NCI-H2196 (cell line): Measurements from ENCODE around the gene DOCK7.
"Not testable (repeated sequence)": the region's sequence is repeated elsewhere in the genome, so short reads cannot be mapped to it uniquely, and the experiment has no call there.

Experiments used
- DNase-seq: peaks from one replicate; lab custom pipeline; 2025; ENCODE audit not compliant: unreplicated experiment; lab: John Stamatoyannopoulos, UW

DOCK7 gene

DNA sequence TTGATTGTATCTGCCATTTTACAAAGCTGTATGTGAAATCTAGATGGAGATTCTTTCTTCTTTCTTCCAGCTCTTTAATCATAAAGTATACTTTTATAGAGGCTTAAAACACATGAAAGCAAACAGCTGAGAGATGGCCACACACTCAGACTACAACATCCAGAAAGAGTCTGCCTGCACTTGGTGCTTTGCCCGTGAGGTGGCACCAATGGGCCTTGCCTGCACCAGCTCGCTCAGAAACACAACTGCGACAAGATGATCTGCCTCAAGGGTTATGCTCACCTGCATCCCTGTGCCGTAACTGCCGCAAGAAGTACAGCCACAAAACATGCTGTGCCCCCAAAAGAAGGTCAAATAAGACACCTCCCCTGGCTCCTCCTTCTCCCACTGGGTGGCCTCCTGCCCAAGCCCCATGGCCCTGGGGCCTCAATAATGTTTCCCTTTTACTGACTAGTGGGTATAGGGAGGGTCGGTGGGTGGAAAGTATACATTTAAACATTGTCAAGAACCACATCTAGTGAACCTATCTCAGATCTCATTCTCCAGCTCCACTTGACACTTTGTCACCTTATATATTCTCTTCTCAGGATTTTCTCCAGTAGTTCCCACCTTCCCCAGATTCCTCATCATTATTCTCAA, 157.6 kb downstream of the DOCK7 start:
- no peak for DNase-seq

DNA sequence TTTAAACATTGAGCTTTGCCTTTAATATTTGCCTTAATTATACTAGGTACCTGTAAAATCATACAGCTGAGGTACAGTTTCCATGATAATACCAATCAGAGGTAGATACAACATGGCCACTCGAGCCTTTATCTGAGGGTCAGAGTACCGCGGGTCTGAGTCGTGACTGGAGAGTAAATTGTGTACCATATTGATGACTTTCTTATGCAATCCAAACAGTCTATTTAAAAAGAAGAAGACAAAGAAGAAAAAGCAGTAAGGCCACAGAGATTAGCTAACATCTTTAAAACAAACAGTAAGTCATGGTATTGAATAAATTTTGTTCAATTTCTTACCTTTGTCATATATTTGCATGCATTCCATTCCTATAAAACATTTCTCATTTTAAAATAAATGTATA, 159.0 kb downstream of the DOCK7 start:
- DNase-seq: no peak

DNA sequence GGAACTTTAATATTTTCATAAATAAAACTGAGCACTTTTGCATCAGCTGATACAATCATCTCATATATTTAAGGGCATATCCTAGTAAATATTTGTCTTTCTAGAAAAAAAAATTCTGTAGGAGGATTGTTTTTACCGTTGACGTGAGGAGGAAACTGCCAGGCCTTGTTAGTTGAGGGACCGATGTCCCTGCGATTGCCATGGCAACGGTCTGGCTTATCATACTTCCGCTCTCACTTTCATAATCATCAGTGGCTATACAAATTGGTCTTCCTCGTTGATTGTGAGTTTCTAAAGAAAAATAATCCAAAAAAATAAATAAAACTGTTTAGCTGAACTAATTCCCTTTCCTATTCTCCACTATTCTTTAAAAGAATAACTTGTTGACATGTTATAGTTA, 160.2 kb downstream of the DOCK7 start:
- no peak for DNase-seq

DNA sequence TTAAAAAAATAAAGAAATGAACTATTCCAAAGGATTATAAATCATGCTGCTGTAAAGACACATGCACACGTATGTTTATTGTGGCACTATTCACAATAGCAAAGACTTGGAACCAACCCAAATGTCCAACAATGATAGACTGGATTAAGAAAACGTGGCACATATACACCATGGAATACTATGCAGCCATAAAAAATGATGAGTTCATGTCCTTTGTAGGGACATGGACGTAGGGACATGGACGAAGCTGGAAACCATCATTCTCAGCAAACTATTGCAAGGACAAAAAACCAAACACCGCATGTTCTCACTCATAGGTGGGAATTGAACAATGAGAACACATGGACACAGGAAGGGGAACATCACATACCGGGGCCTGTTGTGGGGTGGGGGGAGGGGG, 160.8 kb downstream of the DOCK7 start:
- DNase-seq: not testable (repeated sequence)

DNA sequence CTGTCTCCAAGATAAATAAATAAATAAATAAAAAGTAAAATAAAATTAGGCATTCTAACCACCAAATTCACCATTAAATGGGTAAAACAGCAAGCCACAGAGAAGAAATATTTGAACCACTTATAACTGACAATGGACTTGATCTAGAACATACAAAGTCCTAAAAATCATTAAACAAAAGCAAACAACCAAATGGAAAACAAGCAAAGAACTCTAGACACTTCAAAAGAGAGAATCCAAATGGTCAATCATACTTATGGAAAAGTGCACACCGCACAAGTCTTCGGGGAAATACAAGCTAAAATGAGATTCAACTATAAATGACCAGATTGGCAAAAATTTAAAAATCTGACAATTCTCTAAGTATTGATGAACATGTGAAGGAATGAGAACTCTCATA, 164.3 kb downstream of the DOCK7 start:
- DNase-seq: no peak

DNA sequence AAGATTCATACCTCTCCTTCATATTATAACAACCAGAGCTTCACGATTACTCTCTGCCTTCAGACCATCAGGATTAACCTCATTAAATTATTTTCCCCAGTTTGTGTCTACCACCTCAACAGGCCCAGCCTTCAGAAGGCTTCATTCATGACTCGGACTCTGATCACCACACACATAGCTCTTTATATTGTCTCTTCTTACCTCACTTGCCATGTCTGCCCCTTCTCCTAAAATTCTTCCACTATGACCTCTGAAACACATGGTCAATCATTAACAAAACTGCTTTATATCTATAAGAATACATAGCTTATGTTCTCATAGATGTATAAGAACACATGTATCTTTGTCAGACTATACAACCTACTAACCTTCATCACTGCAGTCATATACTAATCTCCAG, 171.6 kb downstream of the DOCK7 start:
- no peak for DNase-seq

DNA sequence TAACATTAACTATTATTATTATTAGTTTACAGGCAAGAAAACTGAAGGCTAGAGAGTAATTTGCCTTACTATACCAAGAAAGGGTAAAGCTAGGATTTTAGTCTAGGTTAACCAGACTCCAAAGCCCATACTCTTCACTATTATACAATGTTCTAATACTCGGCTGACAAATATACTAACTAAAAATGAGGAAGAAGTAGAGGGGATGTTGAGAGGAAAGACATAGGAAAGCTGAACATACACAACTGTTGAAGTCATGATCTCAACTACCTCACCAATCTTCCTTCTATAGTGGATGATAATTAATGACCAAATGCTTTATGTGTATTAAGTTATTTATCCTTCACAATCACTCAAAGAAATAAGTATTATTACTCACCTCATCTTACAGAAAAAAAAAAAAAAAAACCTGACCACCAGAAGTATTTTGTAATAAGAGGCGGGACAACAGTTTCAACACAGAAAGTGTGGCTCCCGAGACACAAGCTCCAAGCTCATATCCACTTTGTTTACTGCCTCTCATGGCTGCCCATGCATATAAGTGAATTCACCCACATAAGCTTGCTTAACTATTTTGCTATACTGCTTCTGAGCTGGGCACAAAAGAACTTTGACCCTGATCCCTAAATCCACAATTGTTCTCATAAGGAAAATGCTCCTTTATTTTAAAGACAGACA, 173.3 kb downstream of the DOCK7 start:
- DNase-seq: no peak

DNA sequence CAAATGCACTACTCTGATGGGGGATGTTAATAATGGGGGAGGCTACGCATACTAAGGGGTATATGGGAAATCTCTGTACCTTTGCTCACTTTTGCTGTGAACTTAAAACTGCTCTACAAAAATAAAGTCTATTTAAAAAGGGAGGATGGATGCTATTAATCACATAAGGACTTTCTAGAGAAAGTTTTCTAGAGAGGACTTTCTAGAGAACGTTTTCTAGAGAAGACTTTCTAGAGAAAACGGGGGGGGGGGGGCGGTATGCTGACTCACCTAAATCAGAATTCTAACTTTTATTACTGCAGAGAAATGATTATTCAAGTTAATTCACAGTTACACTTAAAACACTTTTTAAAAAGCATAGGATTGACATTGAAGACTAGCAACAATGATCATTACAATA, 175.2 kb downstream of the DOCK7 start:
- DNase-seq: no peak

DNA sequence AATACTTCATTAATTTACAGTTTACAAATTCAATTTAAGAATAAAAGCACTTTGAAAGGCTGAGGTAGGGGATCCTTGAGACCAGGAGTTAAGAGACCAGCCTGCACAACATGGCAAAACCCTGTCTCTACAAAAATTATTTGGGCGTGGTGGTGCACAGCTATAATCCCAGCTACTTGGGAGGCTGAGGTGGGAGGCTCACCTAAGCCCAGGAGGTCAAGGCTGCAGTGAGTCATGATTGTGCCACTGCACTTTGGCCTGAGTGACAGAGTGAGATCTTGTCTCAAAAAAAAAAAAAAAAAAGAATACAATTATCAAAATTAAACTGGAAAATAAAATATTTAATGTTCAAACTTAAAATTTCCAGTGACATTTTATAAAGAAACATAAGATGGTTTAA, 179.2 kb downstream of the DOCK7 start:
- DNase-seq: no peak

DNA sequence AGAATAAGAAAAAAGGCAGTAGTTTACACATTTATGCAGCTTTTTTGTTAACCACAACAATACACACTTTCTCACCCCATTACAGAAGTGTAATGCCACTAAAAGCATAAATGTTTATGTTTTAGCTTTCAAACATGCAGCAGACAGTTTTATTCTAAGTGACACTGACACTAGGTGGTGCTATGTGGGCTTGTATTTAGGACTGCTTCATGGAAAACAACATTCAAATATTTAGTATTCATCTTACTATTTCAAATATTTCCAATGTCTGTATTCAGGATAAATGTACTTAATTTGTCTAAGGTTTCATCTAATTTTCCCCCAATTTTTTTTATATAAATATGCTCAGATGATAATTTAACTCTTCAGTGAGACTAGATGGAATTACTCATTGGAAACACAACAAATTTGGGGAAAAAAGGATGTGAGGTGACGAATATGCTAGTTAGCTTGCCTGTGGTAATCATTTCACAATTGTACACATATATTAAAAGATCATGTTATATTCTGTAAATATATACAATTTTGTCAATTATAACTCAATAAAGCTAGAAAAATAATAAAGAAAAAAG, 179.9 kb downstream of the DOCK7 start:
- peak; percentile 39 for DNase-seq

DNA sequence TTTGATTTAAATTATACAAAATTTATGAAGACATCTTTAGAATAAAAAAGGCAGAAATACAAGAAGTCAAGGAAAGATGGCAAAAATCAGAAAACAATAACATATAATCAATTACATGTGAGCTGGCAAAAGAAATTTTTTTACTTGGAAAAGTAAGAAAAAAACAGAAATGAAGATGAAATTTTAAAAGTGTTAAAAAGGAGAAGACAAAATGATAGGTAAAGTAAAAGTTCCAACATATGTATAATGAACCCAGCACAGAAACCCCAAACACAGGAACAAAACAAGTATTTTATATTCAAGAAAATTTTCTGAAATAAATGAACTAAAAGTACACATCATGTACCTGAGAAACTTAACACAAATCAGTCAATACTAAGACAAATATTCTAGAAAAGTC, 188.0 kb downstream of the DOCK7 start:
- DNase-seq: no peak

DNA sequence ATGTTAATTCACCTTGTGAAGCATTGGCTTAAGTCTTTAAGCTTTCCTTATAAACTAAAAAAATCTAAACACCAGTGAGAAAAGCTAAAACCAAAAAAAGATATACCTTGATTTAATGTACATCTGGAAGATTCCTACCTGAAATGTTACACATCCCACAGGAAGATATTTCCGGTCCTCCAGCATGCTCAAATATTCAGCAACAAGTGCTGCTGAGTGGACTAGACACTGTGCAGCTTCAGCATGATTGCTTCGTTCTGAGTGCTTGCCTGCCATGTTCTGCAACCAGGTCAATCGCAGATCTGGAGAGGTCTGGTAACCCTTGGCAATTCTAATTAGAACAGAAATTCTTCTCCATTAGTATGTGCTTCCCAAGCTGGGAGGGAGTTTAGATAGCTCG, 194.0 kb downstream of the DOCK7 start:
- DNase-seq: no peak

DNA sequence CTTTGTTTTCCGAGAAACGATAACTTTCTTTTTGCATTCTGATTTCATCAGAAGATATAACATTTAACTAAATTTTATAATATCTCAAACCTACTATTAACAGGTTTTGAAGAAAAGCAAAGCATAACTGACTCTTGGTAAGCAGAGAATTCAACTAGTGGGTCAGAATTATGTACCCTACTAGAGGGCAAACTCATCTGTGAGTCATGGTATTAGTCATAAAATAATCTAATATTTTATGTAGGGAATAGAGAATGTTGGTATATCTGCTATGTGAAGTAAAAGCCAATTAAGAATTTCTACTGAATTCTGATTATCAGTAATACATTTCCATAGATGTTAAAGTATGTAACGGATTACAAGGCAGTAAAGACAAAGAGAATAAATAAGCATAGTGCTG, 194.5 kb downstream of the DOCK7 start:
- no peak for DNase-seq

DNA sequence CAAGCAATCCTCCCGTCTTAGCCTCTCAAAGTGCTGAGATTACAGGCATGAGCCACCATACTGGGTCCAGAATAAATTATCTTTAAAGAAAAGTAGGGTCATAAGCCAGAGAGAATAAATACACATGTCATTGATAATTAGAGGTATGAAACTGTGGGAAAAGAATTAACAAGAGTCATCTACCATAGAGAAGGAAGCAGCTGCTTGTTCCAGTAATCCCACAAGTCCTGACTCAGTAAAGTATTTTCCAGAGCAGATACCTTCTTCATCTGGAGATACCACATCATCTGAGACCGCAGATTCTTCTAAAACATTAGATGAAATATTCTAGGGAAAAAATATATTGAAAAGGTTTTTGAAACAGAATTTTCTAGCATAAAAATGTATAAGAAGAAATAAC, 195.7 kb downstream of the DOCK7 start:
- no peak for DNase-seq

DNA sequence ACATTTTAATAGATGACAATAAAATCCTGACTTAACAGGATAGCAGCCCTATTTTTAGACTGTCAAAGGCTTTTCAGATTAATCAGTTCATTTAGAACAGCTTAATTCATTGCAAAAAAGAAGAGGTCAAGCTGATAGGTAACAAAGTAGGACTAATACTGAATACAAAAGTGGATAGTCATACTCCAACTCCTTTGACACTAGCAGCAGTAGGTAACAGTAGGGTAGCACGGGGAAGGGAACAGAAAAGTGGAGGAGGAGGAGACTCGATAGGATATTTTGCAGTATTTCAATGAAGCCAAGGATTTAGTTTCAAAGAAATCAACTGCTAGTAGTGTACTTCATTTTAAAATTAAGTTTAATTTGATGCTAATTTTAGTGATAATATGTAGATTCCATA, 200.2 kb downstream of the DOCK7 start:
- no peak for DNase-seq

DNA sequence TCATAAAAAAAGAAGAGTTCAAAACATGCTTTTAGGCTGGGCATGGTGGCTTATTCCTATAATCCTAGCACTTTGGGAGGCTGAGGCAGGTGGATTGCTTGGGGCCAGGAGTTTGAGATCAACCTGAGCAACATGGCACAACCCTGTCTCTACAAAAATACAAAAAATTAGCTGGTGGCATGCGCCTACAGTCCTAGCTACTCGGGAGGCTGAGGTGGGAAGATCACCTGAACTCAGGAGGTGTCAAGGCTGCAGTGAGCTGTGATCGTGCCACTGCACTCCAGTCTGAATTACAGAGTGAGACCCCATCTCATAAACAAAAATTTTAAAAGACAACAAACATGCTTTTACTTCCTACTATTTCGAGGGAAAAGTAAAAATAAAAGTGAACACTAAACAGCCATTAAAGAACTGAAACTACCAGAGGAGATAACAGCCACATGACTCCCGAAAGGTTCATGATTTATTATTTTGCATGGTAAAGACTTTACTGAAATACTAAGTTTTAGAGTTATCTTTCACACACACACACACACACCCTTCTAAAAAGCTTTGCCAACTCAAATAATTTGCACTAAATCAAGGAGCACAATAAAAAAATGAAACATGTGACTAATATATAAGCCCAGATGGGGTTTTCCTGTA, 203.2 kb downstream of the DOCK7 start:
- no peak for DNase-seq

DNA sequence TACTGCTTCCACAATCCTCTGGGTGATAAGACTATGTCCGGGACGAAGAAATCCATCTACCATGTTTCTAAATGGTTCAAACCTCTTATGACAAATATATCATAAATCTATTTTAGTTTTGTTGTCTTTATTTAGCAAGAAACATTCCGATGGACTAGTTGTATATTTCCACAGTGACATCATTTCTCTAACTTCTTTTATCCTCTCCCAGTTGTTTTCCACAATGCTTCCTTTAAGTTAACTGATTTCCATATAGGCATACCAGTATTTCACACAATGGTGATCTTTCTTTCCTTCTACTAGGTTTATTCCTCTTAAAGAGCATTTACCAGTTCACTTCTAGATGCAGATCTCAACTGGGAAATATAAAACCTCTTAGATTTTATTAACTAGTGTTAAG, 206.5 kb downstream of the DOCK7 start:
- no peak for DNase-seq

DNA sequence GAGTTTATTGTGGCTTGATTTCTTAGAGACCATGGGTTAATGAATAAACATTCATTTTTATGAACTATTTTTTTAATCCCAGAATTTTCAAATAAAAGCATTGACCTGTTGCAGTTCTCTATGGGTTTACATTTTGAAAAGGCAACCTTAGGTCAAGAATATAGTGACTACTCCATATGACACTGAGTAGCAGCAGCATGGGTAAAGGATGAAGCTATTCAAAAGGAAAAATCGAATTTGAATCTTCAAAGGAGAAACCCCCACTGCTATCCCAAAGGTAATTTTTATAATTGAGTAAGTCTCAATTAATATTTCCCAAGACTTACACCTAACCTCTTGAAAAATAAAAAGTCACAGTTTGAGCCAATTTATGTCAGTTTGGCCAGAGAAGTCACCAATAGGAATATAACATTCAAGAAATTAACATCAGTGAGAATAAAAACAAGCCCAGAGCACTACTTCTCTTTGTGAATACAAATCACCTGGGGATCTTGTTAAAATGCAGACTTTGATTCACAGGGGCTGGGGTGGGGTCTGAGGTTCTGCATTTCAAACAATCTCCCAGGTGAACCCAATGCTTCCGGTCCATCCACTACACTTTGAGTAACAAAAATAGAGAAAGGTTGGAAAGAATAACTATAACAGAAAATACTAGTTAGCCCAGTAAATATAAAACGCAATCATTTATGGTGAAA, 211.5 kb downstream of the DOCK7 start:
- no peak for DNase-seq

DNA sequence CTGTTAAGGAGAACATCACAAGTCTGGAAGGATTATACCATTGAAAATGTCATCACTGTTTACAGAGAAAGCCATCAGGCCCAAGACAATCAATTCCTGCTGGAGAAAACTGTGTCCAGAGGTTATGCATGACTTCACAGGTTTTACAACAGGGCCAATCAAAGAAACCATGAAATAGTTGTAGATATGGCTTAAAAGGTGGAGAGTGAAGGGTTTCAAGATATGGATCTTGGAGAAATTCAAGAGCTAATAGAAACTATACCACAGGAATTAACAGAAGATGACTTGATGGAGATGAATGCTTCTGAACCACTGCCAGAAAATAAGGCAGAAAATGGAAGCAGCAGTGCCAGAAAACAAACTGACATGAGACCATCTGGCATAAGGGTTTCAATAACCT, 221.1 kb downstream of the DOCK7 start:
- no peak for DNase-seq

DNA sequence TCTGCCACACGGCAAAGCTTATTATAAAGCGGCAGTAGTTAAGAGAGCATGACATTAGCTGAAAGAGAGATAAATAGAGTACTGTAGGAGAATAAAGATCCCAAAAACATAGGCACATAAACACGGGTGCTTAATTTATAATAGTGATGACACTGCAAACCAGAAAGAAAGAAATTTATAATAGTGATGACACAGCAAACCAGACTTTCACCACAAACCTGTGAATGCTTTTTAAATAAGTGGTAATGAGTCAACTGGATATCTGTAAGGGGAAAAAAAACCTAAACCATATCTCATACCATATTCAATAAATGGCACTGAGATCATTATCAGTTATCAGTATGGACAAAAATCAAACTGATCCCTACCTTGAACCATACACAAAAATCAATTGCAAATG, 225.8 kb downstream of the DOCK7 start:
- no peak for DNase-seq

DNA sequence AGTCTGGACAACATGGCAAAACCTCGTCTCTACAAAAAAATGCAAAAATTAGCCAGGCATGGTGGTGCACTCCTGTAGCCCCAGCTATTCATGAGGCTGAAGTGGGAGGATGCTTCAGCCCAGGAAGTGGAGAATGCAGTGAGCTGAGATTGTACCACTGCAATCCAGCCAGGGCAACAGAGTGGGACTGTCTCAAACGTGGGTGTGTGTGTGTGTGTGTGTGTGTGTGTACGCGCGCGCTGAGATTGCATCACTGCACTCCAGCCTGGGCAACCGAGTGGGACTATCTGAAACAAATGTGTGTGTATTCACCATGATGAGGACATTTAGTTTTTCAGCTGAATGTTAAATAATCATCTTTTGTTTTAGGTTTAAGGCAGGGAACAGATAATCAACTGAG, 230.2 kb downstream of the DOCK7 start:
- DNase-seq: no peak

DNA sequence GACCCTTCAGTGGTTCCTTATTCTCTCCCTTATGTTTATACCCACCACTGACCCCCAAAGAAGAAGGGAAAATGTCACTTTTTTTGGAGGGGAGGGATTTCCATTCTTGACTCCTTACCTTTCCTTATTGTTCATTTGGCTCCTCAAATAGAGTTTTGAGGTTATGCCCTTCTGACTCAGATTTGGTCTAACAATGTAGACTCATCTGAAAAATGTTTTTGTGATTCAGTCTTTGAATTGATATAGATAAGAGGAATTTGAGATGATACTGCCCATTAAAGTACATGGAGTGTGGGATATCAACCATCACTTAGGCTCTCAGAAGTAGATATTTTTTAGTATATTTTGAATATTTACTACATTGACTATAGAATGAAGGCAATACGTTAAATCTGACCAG, 235.2 kb downstream of the DOCK7 start:
- no peak for DNase-seq
